Loucy (cell line): ENCODE measurements around the gene HSD11B2.

Source experiments
- CTCF ChIP-seq: fragments of 200-600 bp; sonication (generic); conservative IDR thresholded peaks from 2 replicates; pipeline ENCODE4 v1.5.1; 2014; ENCODE audit warnings: mild to moderate bottlenecking, antibody characterized with exemption, low read length
- EZH2phosphoT487 ChIP-seq: fragments of 200-600 bp; IDR thresholded peaks from 2 replicates; pipeline ENCODE4 v1.6.1; 2018; ENCODE audit warnings: antibody characterized with exemption, mild to moderate bottlenecking, moderate library complexity, borderline replicate concordance

- TF ChIP-seq CTCF: no peak
- no peak for TF ChIP-seq EZH2phosphoT487
Measured at GRCh38 chr16:67486805-67487204, 55.9 kb downstream of the HSD11B2 start.
